HEK293T (cell line): Measurements from ENCODE around the gene USP10.

Experiments used
- ARNT ChIP-seq: fragments of 450-650 bp; IDR thresholded peaks from 2 replicates; pipeline ENCODE4 v1.6.1; 2017; ENCODE audit warnings: mild to moderate bottlenecking
- BHLHE40 ChIP-seq: fragments of 450-650 bp; IDR thresholded peaks from 2 replicates; pipeline ENCODE4 v1.6.1; 2016; ENCODE audit warnings: mild to moderate bottlenecking, moderate library complexity, borderline replicate concordance
- ELF4 ChIP-seq: fragments of 450-650 bp; IDR thresholded peaks from 2 replicates; pipeline ENCODE4 v1.6.1; 2017; ENCODE audit warnings: antibody characterized with exemption
- FOXA1 ChIP-seq: fragments of 450-650 bp; IDR thresholded peaks from 2 replicates; pipeline ENCODE4 v1.6.1; 2016; ENCODE audit warnings: mild to moderate bottlenecking
- HDGF ChIP-seq: fragments of 450-650 bp; IDR thresholded peaks from 2 replicates; pipeline ENCODE4 v1.6.1; 2017; ENCODE audit warnings: antibody characterized with exemption, borderline replicate concordance
- LEF1 ChIP-seq: fragments of 450-650 bp; IDR thresholded peaks from 2 replicates; pipeline ENCODE4 v1.6.1; 2017; ENCODE audit warnings: mild to moderate bottlenecking, borderline replicate concordance
- NFRKB ChIP-seq: fragments of 450-650 bp; IDR thresholded peaks from 2 replicates; pipeline ENCODE4 v1.6.1; 2016; ENCODE audit warnings: mild to moderate bottlenecking, moderate library complexity
- PKNOX1 ChIP-seq: fragments of 450-650 bp; IDR thresholded peaks from 2 replicates; pipeline ENCODE4 v1.6.1; 2016
- SP1 ChIP-seq: fragments of 450-650 bp; IDR thresholded peaks from 2 replicates; pipeline ENCODE4 v1.6.1; 2017
- SUZ12 ChIP-seq: fragments of 450-650 bp; IDR thresholded peaks from 2 replicates; pipeline ENCODE4 v1.6.1; 2016; ENCODE audit warnings: mild to moderate bottlenecking
- TARDBP ChIP-seq: fragments of 450-650 bp; IDR thresholded peaks from 2 replicates; pipeline ENCODE4 v1.6.1; 2016

GRCh38 chr16:84786605-84787262 is 86.9 kb downstream of the USP10 start:
- TF ChIP-seq BHLHE40 (no peak), ARNT (no peak), PKNOX1 (no peak), NFRKB (no peak), HDGF (no peak), SP1 (no peak), FOXA1 (no peak), ELF4 (no peak), TARDBP (no peak), LEF1 (no peak), SUZ12 (no peak)
